Ovary (tissue), 9 donors: ENCODE measurements around the gene PRPF19. TPM values are rescaled to one million over a fixed set of nuclear protein-coding genes. Genes with fewer than 3 reads are reported as not detected.

Source experiments
- DNase-seq, 5 donors: peaks; one replicate each; pipeline ENCODE4 v3.0.0-alpha.2; 2019 to 2020
- H3K27ac ChIP-seq, 2 donors: fragments of 200-600 bp; one replicate each; pipeline versions ENCODE4 v1.5.1 to v1.8.0; 2019 to 2022
- H3K27me3 ChIP-seq: fragments of 200-600 bp; one replicate; pipeline ENCODE4 v1.8.0; 2022
- H3K36me3 ChIP-seq: fragments of 200-600 bp; sonication (generic); one replicate; pipeline ENCODE4 v1.5.1; 2019
- H3K4me1 ChIP-seq: one replicate; pipeline ENCODE4 v1.8.1; 2013; ENCODE audit warnings: mild to moderate bottlenecking, moderate library complexity; ENCODE audit not compliant: insufficient read depth
- H3K4me3 ChIP-seq: fragments of 200-600 bp; sonication (generic); one replicate; pipeline ENCODE4 v1.5.1; 2017
- H3K9me3 ChIP-seq, 2 donors: fragments of 200-600 bp in 1 of 2; sonication (generic) in 1 of 2; one replicate each; pipeline versions ENCODE4 v1.5.1 to v1.8.1; 2013 to 2019; ENCODE audit warnings: mild to moderate bottlenecking in 1 of 2, moderate library complexity in 1 of 2
- EP300 ChIP-seq: sonication (generic); formaldehyde crosslinking; IDR thresholded peaks from one replicate; pipeline ENCODE4 v1.6.1; 2017; ENCODE audit warnings: antibody characterized with exemption
- POLR2A ChIP-seq: fragments of 450-650 bp; IDR thresholded peaks from one replicate; pipeline ENCODE4 v1.6.1; 2017; ENCODE audit warnings: antibody characterized with exemption, mild to moderate bottlenecking, moderate library complexity
- WGBS, 3 donors: extraction: QIAGEN DNeasy Blood & Tissue Kit in 1 of 3; methylation state at CpG; one replicate each; pipeline versions ENCODE4 v1.1.5 to v1.1.7; 2013 to 2017; 5-methylcytosine and 5-hydroxymethylcytosine counted together
- intact Hi-C, 4 donors: fragments of 100-400 bp; cut with DNase I; formaldehyde crosslinking; loops; one replicate each; pipeline versions ENCODE4 v1.11.0 to v1.15.1; 2022 to 2023
- polyA plus RNA-seq, 2 donors: library from polyadenylated mRNA; stranded (reverse); fragments of 200-250 nt in 1 of 2; fragments of 350-450 nt in 1 of 2; fragmentation: Illumina TruSeq in 1 of 2; extraction: RNeasy Lipid Tissue Mini Kit (QIAGEN cat#74804) in 1 of 2; gene quantifications; one replicate each; pipeline ENCODE4 v1.2.3, GENCODE V29; 2013 to 2014
- total RNA-seq, 7 donors: library from RNA; depleted of rRNA in 2 of 7; stranded (reverse); fragments of >200 nt in 2 of 7; fragmentation: NEBNext Ultra II Directional in 3 of 7; extraction: Animal tissue kit (Norgen Biotek cat#: 25700) in 3 of 7; gene quantifications; one replicate each; pipeline versions ENCODE4 v1.1.0 to v1.2.4, GENCODE V29; 2016 to 2023
- TF ChIP-seq, protein P1 (sequence below), 3 donors: fragments of 450-650 bp in 2 of 3; fragments of 200-600 bp in 1 of 3; IDR thresholded peaks; one replicate each; pipeline versions ENCODE4 v1.5.1 to v1.8.0; 2016 to 2022; ENCODE audit warnings: antibody characterized with exemption in 3 of 3, mild to moderate bottlenecking in 1 of 3
- donor health status: DM: no; HTN: no; CAD: no; lungs with moderate emphysema.
- donor health status: DM: no; HTN: no; CAD: no.
- donor health status: Bipolar disorder and iron deficiency.
- donor health status: DM: yes; HTN: yes; CAD: no.
- donor health status: DM: no; HTN: no; CAD: no.
- donor health status: DM: yes; HTN: yes; CAD: no.

Gene PRPF19
- total and polyA plus RNA-seq, 9 donors = 44.1 to 109 (median 91.6) TPM

DNA sequence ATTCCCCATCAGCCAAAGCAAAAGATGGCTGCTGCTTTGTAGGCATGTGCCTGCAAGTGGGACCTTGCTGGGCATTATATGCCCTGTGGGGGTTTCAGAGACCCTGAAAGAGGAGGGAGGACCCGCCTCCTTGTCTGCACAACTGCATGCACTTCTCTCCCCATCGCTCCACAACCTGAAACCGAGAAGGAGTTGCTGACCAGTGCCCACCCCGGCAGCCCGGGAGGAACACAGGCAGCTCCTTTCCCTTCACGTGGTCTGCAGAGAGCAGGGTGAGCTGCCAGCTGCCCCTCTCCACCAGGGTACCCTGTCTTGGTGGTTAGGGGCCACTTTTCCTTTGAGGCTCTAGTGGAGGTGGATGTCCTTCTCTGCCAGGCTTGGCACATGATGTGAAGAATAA lies 16.5 kb upstream of the PRPF19 start:
- intact Hi-C loops = no loop called here
- TF ChIP-seq, protein P1, sequence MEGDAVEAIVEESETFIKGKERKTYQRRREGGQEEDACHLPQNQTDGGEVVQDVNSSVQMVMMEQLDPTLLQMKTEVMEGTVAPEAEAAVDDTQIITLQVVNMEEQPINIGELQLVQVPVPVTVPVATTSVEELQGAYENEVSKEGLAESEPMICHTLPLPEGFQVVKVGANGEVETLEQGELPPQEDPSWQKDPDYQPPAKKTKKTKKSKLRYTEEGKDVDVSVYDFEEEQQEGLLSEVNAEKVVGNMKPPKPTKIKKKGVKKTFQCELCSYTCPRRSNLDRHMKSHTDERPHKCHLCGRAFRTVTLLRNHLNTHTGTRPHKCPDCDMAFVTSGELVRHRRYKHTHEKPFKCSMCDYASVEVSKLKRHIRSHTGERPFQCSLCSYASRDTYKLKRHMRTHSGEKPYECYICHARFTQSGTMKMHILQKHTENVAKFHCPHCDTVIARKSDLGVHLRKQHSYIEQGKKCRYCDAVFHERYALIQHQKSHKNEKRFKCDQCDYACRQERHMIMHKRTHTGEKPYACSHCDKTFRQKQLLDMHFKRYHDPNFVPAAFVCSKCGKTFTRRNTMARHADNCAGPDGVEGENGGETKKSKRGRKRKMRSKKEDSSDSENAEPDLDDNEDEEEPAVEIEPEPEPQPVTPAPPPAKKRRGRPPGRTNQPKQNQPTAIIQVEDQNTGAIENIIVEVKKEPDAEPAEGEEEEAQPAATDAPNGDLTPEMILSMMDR (IDR thresholded peaks at IDR 0.05) = no peak
- TF ChIP-seq EP300 = no peak
- no peak for TF ChIP-seq POLR2A
- Histone ChIP-seq H3K27me3 (no peaks in the 10 kb centered on the region), H3K9me3 (no peaks in the 10 kb centered on the region), H3K36me3 (no peaks in the 10 kb centered on the region), H3K4me3 (no peak overlapping the region), H3K27ac (no peak overlapping the region), H3K4me1 (peaks cover 8% of the 10 kb centered on the region)
- WGBS, 3 donors = 66 to 88% (median 80%) methylated on average over 6 of the region's 6 CpGs
- DNase-seq = no peak

GRCh38 chr11:60921777-60922335 lies 15.5 kb upstream of the PRPF19 start:
- Histone ChIP-seq H3K9me3 (no peaks in the 10 kb centered on the region), H3K36me3 (no peaks in the 10 kb centered on the region), H3K27ac (no peak overlapping the region), H3K4me3 (no peak overlapping the region), H3K4me1 (peaks cover 8% of the 10 kb centered on the region), H3K27me3 (no peaks in the 10 kb centered on the region)
- TF ChIP-seq POLR2A = no peak
- no peak for TF ChIP-seq EP300
- TF ChIP-seq, protein P1 (IDR thresholded peaks at IDR 0.05) = no peak
- WGBS, 3 donors = 67 to 77% (median 71%) methylated on average over 20 to 23 of the region's 23 CpGs
- DNase-seq = no peak
- intact Hi-C loops = no loop called here

DNA sequence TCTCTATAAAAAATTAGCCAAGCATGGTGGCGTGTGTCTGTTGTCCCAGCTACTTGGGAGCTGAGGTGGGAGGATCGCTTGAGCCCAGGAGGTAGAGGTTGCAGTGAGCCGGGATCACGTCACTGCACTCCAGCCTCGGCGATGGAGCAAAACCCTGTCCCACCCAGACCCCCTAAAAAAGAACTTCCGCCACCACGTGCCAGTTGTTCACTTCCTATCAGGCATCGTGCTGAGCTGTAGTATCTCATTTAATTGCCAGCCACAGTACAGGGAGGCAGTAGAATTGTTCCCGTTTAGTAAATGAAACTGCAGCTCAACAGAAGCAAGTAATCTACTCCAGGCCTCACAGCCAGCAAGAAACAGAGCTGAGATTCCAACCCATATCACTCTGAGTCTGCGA lies 14.9 kb upstream of the PRPF19 start:
- Histone ChIP-seq H3K27ac (no peak overlapping the region), H3K4me1 (peaks cover 8% of the 10 kb centered on the region), H3K27me3 (no peaks in the 10 kb centered on the region), H3K4me3 (no peak overlapping the region), H3K36me3 (no peaks in the 10 kb centered on the region), H3K9me3 (no peaks in the 10 kb centered on the region)
- intact Hi-C loops = no loop called here
- DNase-seq = no peak
- 85 to 91% (median 87%) methylated on average over 11 of the region's 11 CpGs for WGBS, 3 donors
- TF ChIP-seq EP300 = no peak

- TF ChIP-seq EP300 (no peak), POLR2A (no peak)
- TF ChIP-seq, protein P1 (IDR thresholded peaks at IDR 0.05) = no peak
- Histone ChIP-seq H3K4me3 (no peak overlapping the region), H3K4me1 (peaks cover 7% of the 10 kb centered on the region), H3K9me3 (no peaks in the 10 kb centered on the region), H3K36me3 (no peaks in the 10 kb centered on the region), H3K27me3 (no peaks in the 10 kb centered on the region), H3K27ac (no peak overlapping the region)
- intact Hi-C loops = loop anchor here in 2 of 4 donors (5.0 kb wide), 2 partner anchors 207 to 212 kb away; no protein-coding TSS in a partner anchor
- 57 to 71% (median 59%) methylated on average over 2 of the region's 2 CpGs for WGBS, 3 donors
- DNase-seq = no peak
Measured at GRCh38 chr11:60919956-60920355, 13.6 kb upstream of the PRPF19 start.

GRCh38 chr11:60919320-60919719 lies 12.9 kb upstream of the PRPF19 start:
- Histone ChIP-seq H3K4me3 (no peak overlapping the region), H3K4me1 (peaks cover 5% of the 10 kb centered on the region), H3K27ac (no peak overlapping the region), H3K9me3 (no peaks in the 10 kb centered on the region), H3K36me3 (no peaks in the 10 kb centered on the region), H3K27me3 (no peaks in the 10 kb centered on the region)
- TF ChIP-seq, protein P1 (IDR thresholded peaks at IDR 0.05) = no peak
- no peak for TF ChIP-seq POLR2A
- no peak for TF ChIP-seq EP300
- 97% methylated on average over 1 of the region's 1 CpG for WGBS, 3 donors
- DNase-seq = no peak
- intact Hi-C loops = loop anchor here in 2 of 4 donors (5.0 kb wide), 2 partner anchors 208 to 213 kb away; no protein-coding TSS in a partner anchor
